NCI-H1048 (cell line): ENCODE results near the gene ZNF264.
"Not testable (repeated sequence)": the region's sequence is repeated elsewhere in the genome, so short reads cannot be mapped to it uniquely, and the experiment has no call there.

ENCODE experiments used
- DNase-seq: peaks from one replicate; lab custom pipeline; 2025; lab: John Stamatoyannopoulos, UW

Gene ZNF264

DNA sequence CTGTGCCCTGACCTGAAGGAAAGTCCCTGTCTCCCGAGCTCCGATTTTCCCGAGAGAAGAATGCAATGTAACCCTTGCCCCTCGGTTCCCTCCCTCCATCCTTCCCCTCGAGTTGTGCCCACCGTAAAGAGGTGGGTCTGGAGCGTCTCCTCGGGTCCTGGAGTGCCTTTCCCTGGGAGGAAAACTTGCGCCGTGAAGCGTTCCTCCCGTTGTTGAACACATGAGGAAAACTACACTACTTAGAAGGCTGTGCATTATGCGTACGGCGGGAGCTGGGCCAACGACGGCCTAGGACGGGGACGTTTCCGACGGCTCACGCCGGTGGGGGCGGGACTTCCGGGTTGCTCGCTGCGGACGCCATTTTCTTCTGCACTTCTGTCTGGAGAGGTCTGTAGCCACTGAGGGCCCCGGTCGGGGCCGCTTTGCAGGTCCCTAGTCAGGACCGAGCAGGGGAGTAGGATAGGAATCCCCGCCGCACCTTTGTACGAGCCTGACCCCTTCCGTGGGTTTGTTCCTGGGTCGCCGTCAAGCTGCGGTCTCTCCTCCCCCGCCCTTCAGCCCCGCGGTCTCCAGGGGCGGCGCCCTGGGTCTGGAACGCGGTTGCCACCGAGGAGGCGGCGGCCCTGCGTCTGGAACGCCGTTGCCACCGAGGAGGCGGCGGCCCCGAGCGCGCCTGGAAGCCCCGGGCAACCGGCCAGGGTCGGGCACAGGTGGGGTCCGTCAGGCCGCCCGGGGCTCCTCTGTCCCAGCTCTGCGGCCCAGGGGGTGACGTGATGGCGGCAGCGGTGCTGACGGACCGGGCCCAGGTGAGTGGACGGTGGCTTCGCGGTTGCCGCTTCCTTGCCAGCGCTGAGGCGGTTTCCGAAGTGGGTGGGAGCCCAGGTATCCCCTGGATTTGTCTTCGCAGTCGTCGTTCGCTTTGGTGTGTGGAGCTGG is at the start of gene ZNF264:
TSS of gene ZNF264 (plus strand) at position 360 of the 936 bp plus-strand sequence. CDS start at position 774, 414 bp downstream.
- DNase-seq: peak; percentile 77

DNA sequence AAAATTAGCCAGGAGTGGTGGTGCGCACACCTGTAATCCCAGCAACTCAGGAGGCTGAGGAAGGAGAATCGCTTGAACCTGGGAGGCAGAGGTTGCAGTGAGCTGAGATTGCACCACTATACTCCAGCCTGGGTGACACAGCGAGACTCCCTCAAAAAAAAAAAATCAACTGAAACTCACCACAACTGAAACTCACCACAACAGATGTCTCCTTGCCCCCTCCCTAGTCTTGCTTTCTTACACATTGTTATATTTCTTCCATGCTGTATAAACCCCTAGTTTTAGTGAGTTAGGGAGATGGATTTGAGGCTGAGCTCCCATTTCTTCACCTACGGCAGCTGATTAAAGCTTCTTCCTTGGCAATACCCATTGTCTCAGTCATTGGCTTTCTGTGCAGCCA is 49.6 kb upstream of the ZNF264 start:
- DNase-seq: no peak

DNA sequence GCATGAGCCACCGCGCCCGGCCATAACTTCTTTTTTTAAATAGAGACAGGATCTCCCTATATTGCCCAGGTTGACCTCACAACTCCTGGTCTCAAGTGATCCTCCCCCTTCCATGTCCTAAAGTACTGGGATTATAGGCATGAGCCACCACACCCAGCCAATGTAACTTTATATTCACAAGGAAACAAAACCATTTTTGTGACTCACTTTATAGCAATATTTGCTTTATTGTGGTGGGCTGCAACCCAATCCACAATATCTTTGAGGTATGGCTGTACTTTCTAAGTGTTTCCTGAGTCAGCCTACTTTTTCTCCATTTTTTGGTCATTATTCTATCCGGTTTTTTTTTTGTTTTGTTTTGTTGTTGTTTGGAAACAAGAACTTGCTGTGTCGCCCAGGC is 38.4 kb upstream of the ZNF264 start:
- no peak for DNase-seq

DNA sequence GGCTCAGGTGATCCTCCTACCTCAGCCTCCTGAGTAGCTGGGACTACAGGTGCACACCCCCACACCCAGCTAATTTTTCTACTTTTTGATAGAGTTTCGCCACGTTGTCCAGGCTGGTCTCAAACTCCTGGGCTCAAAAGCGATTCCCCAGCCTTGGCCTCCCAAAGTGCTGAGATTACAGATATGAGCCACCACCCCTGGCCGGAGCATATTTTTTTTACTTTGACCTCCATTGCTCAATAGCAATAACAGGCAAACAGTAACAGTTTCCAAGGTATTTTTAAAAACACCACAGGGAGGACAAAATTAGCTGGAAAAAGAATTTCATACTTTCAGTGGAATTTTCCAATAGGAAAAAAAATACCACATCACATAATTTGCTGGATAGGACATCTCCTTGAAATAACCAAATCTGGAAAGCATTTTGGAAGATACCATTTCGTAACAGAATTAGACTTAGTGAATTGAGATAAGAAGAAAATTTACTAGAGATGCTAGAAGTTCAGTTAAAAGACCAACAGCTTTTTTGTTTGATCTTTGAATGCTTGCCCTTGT is 29.2 kb upstream of the ZNF264 start:
- no peak for DNase-seq

DNA sequence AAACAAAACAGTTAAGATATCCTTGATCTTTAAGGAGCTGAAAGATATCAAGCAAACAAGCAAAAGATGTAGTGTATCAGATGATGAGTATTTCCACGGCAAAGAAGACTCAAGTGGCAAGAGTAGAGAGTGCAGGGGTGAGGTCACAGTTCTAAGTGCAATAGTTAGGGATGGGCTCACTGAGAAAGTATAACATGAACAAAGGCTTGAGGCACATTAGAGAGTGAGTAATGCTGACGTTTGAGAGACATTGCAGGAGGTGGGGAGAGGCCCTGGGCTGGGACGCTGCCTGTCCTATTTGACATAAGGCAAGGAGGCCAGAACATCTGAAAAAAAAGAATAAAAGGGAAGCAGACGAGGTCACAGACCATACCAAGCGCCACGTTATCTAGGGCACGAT is 25.5 kb upstream of the ZNF264 start:
- no peak for DNase-seq

DNA sequence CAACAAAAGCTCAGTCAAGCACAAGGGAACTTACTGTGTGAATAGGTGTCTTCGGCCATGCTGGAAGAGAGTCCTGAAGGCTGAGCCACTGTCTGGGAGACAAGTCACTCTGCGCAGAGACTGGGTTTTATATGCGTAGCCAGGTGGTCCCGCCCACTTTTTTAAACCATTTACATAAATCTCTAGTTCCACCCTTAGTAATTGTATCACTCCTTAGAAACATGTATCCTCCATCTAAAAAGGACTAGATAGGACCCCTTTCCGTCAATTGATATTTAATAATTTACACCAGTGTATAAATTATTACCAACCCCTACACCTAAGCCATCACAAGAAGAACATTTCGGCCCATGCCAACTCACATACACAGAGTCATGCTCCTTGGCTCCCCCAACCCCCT is 23.9 kb upstream of the ZNF264 start, which contains the start of gene DUXA:
TSS of gene DUXA (minus strand) at position 101 of the 400 bp plus-strand sequence. CDS start at position 59, 42 bp downstream.
- DNase-seq: no peak

DNA sequence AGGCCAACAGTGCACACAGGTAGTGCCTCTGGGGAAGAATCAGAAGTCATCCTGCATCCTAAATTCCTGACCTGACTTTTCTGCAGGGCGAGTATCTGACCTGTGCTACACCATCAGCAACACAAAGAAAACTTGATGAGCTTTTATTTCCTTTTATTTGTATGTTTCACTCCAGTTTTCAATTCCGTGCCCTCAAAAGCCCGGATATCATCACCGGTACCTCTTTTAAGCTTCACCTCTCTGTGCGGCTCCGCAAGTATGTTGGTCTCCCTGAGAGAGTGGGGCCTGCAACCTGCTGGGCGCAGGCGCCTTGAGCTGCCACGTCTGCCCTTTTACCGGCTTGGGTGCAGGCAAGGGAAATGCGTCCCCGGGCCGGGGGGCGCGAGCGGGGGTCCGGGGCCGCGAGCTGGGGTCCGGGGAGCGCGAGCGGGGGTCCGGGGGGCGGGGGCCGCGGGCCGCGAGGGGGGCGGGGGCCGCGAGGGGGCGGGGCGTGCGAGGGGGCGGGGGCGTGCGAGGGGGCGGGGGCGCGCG is 19.7 kb upstream of the ZNF264 start:
- no peak for DNase-seq

DNA sequence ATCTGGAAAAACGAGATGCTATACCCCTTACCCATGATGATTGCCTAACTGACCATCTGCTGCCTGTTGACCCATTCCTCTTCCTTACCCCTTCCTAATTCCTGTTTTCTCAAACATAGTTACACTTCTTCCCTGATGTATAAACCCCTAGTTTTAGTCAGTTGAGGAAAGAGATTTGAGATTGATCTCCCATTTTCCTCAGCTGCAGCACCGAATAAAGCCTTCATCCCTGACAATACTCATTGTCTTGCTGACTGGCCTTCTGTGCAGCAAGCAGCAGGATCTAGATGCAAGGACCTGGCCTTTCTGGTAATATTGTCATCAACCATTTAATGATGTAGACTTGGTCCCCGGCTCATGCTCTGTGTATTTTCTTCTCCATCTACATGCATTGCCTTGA is 999 bp upstream of the ZNF264 start:
- no peak for DNase-seq

DNA sequence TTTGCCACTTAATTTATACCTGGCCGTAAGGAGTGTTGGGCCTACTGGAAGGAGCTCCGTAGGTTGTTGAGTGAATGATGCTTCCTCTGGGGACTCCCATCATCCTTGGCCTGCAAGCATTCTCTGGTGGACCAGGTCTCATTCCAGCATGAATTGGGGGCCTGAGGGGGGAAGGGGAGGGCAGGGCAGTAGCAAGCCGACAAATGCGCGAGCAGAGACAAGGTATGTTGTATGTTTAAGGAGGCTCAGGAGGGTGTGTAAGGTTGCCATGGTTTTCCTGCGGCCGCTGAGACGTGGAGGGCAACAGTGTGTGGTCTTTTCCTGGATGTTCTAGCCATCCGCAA is 749 bp downstream of the ZNF264 start:
- DNase-seq: no peak

DNA sequence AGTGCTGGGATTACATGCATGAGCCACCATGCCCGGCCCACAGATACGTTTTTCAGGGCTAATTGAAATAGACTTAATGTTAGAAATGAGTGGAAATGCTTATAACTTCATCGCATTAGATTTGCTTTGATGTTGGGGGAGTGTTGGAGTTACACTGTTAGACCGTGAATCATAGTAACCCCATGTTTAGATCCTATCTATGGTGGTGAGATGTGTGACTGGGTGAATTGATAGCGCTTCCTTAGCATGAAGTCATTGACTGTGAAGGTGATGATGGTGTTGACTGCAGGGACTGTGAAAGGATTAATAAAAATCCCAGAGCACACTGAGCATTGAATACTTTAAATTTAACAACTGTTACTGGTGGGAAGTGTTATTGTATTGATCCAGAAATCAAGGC is 1.7 kb downstream of the ZNF264 start:
- no peak for DNase-seq

DNA sequence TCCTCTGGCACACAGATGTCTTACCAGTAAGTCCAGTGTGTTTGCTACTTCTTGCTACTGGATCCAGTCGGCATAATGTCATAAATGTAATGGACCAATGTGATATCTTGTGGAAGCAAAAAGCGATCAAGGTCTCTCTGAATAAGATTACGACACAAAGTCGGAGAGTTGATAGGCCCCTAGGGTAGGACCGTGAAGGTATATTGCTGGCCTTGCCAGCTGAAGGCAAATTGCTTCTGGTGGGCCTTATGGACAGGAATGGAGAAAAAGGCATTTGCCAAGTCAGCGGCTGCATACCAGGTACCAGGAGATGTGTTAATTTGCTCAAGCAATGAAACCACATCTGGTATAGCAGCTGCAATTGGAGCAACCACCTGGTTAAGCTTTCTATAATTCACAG is 6.6 kb downstream of the ZNF264 start:
- DNase-seq: not testable (repeated sequence)

DNA sequence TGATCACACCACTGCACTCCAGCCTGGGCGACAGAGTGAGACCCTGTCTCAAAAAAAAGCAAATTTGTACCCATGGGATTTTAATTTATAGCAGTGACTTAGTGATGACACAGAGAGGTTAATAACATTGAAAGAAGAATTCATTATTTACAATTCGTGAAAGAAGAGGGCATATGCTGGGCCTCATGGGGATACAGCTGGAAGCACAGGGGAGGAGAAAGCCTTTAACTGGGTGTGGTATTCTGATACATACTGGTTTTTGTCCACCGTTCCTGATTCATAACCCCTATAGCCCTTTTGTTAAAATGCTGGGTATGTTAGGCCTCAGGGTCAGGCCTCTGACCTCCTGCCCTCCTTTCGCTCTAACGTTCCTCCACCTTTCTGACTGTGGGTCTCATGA is 10.9 kb downstream of the ZNF264 start:
- DNase-seq: no peak

DNA sequence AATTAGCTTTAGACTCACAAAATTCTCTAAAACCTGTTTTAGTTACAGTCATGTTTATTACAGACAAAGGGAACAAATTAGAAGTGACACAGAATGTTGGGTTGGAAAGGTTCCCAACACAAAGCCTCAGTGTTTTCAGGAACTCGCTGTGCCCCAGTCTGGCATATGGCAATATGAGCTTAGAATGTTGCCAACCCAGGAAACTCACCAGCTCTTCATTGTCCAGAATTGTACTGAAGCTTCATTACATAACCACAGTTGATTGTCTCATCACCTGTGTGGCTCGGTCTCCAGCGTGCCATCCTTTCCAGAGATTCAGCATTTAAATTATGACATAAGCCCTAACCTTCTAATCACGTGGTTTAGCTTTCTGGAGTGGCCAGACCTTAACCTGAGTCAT is 19.1 kb downstream of the ZNF264 start:
- no peak for DNase-seq

DNA sequence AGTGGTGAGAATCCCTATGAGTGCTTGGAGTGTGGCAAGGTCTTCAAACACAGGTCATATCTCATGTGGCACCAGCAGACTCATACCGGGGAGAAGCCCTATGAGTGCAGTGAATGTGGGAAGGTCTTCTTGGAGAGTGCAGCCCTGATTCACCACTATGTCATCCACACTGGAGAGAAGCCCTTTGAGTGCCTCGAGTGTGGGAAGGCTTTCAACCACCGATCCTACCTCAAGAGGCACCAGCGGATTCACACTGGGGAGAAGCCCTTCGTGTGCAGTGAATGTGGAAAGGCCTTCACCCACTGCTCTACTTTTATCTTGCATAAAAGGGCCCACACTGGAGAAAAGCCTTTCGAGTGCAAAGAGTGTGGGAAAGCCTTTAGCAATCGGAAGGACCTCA is 20.8 kb downstream of the ZNF264 start:
- DNase-seq: no peak

DNA sequence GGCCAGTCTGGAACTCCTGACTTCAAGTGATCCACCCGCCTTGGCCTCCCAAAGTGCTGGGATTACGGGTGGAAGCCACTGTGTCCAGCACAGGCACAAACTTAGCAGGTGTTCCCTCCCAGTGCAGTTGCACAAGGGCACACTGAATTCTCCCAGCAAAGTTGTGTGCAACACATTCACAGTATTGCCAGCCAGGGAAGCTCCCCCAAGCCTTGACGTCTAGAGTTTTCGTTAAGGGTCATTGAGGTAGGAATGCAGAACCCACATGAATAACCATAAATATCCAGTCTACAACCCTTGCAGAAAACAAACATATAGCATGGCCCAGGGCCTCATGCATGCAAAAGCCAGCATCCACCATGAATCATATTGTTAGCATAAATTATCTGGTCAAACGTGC is 36.2 kb downstream of the ZNF264 start:
- no peak for DNase-seq

DNA sequence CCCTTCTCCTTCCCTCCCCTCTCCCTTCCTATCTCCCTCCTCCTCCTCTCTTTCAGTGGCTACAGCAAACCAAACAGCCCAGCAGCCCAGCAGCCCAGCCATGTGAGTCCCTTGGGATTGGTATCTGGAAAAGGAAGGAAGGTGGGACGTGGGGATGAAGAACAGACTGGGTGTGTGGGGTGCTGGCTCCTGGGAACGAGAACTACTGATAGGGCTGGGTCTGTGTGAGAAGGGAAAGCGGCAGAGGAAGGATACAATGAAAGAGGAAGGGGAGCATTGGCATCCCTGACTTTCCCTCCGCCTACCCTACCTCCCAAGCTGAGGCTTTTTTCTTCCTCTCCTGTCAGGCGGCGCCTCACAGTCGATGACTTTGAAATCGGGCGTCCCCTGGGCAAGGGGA is 40.4 kb downstream of the ZNF264 start:
- DNase-seq: no peak

DNA sequence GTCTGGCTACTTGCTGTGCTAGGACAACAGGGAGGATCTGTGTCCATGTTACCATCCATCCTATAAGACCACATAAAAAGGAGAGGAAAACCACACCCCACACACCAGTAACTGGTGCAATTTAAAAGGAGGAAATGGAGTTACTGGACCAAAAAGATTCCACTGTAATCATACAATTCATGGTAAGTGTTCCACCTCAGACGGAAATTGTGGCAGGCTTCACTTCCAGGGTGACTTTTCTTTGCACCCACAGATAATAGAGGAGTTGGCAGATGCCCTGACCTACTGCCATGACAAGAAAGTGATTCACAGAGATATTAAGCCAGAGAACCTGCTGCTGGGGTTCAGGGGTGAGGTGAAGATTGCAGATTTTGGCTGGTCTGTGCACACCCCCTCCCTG is 41.9 kb downstream of the ZNF264 start:
- no peak for DNase-seq

DNA sequence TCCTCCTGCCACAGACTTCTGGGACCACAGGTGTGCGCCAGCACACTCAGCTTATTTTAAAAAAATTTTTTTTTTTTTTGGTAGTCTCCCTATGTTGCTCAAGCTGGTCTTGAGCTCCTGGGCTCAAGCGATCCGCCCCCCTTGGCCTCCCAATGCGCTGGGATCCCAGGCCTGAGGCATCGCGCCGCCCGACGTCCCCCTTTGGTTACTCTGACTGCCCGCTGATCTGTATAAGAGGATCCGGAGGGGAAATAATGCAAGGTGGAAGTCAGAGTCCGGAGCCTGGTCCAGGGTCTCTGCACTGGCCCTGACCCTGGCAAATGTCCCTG is 48.6 kb downstream of the ZNF264 start:
- no peak for DNase-seq

DNA sequence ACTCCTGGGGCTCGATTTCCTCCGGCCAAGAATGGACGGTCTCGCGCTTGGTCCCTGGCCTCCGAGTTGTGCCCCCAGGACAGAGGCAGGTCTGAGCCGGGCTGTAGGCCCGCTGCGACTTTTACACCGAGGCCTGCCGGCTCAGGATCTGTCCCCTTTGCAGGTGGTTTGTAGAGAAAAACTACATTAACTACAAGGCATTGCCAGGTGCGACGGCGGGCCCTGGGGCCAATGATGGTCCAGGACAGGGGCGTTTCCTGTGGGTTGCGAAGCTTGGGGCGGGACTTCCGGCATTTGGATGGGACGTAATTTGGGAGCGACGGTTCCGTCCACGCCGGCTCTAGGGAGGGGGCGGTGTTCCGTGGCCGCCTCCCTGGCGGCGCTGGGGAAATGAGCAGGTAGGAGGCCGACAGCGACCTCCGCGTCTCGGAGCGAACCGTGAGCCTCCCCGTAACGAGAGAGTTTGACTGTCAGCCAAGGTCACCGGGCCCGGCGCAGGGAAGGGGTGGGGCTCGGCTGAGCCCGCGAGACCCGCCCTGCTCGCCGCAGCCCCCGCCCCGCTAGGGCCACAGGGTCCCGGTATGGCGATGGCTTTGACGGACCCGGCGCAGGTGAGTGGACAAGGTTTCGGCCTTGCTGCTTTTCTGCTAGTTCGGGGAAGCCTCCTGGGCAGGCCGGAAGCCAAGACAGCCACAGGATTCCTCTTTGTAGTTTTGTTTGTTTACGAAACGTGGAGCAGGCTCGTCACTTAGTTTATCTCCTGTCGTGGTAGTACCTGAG is 49.2 kb downstream of the ZNF264 start, which contains the start of gene ZNF805:
TSS of gene ZNF805 (plus strand) at position 322 of the 780 bp plus-strand sequence. CDS start at position 582, 260 bp downstream.
- DNase-seq: peak; percentile 70

DNA sequence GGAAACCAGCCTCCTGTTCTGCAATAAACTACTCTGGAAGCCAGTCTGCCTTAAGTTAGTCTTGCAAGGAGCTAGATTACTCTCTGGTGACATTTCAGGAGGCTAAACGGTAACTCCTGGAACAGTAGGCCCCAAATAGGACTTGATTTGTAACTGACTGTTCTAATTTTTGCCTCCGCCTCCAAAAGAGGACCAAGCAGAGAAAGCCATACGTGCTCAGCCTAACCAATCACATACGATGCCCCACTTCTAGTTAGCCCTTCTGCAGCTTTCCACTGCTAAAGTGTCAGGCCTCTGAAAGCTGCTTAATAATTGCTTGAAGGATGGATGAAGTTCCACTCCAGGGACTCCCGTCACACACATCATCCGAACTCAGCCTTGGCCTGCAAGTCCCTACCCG is 49.9 kb downstream of the ZNF264 start:
- DNase-seq: no peak

DNA sequence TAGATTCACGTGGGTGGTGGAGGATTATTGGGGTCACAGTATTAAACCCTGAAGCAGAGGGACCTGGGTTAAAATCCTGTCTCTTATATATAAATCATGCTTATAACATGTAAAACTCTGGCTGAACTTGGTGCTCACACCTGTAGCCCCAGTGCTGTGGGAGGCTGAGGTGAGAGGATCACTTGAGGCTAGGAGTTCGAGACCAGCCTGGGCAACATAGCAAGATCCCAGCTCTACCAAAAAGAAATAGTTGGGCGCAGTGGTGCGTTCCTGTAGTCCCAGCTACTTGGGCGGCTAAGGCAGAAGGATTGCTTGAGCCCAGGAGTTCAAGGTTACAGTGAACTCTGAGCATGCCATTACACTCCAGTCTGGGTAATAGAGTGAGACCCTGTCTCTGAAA is 51.5 kb downstream of the ZNF264 start:
- no peak for DNase-seq

DNA sequence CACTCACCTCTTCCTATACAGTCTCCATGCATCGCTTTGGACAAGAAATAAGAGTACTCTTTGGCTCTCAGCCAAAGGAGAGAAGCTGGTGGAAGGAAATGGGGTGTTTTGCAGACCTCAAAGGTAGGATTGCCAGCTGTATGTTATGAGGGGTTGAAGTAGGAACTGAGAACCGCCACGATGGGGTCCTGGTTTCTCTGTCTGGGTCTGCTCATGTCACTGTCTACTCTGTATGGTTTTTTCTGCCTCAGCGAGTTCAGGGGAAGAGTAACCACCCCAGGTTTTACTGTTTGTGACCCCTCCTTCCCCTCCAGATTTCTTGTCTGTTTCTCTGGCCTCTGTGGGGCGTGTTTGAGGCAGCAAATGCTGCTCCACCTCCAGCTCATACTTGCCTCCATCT is 53.2 kb downstream of the ZNF264 start:
- DNase-seq: no peak

DNA sequence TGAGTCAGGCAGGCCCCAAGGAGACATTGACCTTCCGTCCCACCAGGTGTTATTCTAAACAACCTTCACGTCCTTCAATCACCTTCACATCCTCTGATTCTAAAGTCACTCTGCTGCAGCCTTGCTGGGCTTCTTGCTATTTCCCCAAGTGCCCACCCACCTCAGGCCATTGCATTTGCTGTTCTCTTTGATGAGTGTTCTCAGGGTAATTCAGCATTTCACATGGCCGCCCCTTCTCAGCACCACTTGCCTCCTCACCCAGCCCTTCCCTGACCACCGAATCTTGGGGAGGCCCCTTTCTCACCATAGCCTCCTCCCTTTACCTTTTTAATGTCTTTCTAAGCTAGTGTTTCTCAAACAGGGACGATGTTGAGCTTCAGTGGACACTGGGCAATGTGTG is 53.8 kb downstream of the ZNF264 start:
- DNase-seq: no peak
